Tibial nerve (tissue), 4 donors: ENCODE data around the gene AUH.

Source experiments
- EP300 ChIP-seq, 2 donors: sonication (generic); formaldehyde crosslinking; IDR thresholded peaks; one replicate each; pipeline ENCODE4 v1.6.1; 2017; ENCODE audit warnings: antibody characterized with exemption in 2 of 2, mild to moderate bottlenecking in 1 of 2
- POLR2A ChIP-seq, 2 donors: fragments of 450-650 bp; IDR thresholded peaks; one replicate each; pipeline ENCODE4 v1.6.1; 2017; ENCODE audit warnings: antibody characterized with exemption in 2 of 2, mild to moderate bottlenecking in 2 of 2, moderate library complexity in 2 of 2
- TF ChIP-seq, protein P1 (sequence below), 5 experiments: fragments of 200-600 bp in 3 of 5; fragments of 450-650 bp in 2 of 5; sonication (generic) in 3 of 5; IDR thresholded peaks; one replicate each; pipeline ENCODE4 v1.5.1; 2016 to 2019; ENCODE audit warnings: antibody characterized with exemption in 5 of 5, mild to moderate bottlenecking in 3 of 5, moderate library complexity in 2 of 5

DNA sequence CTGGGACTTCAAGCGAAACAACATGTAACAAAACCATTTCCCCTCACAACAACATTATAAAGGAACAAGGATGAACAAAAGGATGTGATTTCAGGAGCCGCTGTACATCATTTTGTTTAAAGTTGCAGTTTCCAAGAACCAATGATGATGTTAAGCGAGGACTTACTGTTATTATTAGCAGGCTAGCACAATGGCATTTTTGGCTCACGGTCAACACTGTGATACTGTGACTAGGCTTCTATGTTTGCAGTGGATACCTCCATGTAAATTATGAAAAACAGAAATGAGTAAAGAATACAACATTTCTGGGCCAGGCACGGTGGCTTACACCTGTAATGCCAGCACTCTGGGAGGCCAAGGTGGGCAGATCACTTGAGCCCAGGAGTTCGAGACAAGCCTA, 113.0 kb downstream of the AUH start:
- TF ChIP-seq, protein P1, sequence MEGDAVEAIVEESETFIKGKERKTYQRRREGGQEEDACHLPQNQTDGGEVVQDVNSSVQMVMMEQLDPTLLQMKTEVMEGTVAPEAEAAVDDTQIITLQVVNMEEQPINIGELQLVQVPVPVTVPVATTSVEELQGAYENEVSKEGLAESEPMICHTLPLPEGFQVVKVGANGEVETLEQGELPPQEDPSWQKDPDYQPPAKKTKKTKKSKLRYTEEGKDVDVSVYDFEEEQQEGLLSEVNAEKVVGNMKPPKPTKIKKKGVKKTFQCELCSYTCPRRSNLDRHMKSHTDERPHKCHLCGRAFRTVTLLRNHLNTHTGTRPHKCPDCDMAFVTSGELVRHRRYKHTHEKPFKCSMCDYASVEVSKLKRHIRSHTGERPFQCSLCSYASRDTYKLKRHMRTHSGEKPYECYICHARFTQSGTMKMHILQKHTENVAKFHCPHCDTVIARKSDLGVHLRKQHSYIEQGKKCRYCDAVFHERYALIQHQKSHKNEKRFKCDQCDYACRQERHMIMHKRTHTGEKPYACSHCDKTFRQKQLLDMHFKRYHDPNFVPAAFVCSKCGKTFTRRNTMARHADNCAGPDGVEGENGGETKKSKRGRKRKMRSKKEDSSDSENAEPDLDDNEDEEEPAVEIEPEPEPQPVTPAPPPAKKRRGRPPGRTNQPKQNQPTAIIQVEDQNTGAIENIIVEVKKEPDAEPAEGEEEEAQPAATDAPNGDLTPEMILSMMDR (IDR thresholded peaks at IDR 0.05), result no peak
- TF ChIP-seq EP300 (IDR thresholded peaks at IDR 0.05) (no peak), POLR2A (IDR thresholded peaks at IDR 0.05) (no peak)
